ENCODE results near the gene LIX1L.

LIX1L gene

DNA sequence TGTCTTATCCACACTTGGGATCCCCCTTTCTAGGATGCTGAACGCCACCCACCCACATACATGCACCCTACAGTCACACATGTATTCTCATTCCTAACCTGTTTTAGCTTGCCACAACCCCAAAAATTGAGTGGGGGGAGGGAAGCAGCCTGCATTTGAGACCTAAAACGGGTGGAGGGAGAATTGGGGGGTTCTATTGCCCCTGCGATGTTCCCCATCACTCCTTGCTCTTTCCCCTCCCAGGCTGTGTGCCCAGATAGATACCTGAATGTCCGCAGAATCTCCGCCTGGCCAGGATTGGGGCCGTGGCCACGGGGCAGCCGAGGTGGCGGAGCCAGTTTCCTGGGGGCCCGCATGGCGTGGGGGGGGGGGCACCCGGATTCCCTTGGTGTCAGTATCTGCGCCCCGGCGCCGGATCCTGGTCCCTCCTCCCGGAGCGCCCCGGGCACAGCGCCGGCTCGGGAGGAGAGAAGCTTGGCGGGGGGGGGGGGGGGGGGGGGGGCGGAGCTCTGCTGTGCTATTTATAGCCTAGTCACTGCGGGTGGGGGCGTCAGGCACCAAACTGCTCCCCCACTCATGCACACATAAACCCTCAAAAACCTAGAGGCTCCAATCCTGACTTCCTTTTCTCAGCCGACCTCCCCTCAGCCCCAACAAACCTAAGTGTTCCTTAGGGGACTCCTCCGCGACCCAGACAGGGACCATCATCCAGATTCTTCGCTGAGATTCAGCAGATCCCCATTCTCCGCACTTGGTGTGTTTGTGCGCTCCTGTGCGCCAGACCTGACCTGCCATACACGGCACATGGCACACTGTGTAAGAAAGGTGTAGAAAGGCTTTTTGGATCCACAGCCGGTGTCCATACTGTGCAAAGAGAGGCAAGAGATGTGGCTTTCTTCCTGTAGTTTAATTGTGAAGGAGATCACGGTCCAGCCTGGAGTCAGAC, 4.6 kb upstream of the LIX1L start:
- no peaks in the 10 kb centered on the region for H3K36me3 ChIP-seq (ENCODE audit: insufficient read depth)
- H3K4me3 ChIP-seq (IDR thresholded peaks at IDR 0.05; ENCODE audit: insufficient read depth, low read depth, low read length): no peak overlapping the region
- H3K4me1 ChIP-seq (ENCODE audit: low read depth, poor library complexity, severe bottlenecking): peaks cover 32% of the 10 kb centered on the region
- H4K20me1 ChIP-seq (ENCODE audit: insufficient read depth): no peaks in the 10 kb centered on the region
- H3K9ac ChIP-seq: no peak overlapping the region
- H3K27me3 ChIP-seq (ENCODE audit: insufficient read depth, low read depth): no peaks in the 10 kb centered on the region
- no peak overlapping the region for H3K27ac ChIP-seq
- no peaks in the 10 kb centered on the region for H3K79me2 ChIP-seq (ENCODE audit: insufficient read depth, low read depth)
- H2AFZ ChIP-seq (ENCODE audit: low read depth): peak overlapping the region; percentile 8; the same call in 1 of the 2 replicates
- H3K4me2 ChIP-seq: no peak overlapping the region
- TF ChIP-seq, protein P1, sequence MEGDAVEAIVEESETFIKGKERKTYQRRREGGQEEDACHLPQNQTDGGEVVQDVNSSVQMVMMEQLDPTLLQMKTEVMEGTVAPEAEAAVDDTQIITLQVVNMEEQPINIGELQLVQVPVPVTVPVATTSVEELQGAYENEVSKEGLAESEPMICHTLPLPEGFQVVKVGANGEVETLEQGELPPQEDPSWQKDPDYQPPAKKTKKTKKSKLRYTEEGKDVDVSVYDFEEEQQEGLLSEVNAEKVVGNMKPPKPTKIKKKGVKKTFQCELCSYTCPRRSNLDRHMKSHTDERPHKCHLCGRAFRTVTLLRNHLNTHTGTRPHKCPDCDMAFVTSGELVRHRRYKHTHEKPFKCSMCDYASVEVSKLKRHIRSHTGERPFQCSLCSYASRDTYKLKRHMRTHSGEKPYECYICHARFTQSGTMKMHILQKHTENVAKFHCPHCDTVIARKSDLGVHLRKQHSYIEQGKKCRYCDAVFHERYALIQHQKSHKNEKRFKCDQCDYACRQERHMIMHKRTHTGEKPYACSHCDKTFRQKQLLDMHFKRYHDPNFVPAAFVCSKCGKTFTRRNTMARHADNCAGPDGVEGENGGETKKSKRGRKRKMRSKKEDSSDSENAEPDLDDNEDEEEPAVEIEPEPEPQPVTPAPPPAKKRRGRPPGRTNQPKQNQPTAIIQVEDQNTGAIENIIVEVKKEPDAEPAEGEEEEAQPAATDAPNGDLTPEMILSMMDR (conservative IDR thresholded peaks at IDR 0.05; ENCODE audit: low read depth, low read length): no peak

DNA sequence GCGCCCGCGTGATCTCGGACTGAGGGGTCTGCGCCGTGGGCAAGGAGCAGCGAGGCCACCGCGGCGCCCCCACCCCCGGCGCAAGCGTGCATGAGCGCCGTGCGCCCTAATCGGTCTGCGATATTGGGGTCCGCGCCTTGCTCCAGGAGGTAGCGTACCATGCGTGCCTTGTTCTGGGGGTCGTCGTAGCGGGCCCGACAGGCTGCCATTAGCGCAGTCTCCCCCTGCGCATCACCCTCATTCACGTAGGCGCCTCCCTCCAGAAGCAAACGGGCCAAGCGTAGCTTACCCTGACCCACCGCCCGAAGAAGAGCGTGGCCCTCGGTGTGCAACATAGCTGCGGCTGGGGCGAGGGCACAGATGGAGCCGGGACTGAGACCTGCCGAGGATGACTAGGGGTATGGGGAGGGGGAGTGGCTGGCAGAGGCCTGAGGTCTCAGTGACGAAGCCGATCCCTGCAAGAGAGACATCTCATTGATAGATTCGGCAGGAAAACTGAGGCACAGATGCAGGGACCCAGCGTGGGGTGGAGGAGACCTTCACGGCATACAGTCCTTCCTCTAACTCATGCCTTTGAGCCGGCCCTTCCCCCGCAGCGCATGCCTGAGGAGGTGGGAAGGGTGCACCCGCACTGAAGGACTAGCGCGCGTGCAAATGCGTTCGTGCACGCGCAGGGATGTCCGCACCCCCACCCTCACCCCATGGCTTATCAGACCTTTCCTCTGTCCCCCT, 3.8 kb upstream of the LIX1L start:
- no peaks in the 10 kb centered on the region for H4K20me1 ChIP-seq (ENCODE audit: insufficient read depth)
- peak overlapping the region; percentile 8; the same call in 1 of the 2 replicates for H2AFZ ChIP-seq (ENCODE audit: low read depth)
- TF ChIP-seq, protein P1 (conservative IDR thresholded peaks at IDR 0.05; ENCODE audit: low read depth, low read length): no peak
- peaks cover 39% of the 10 kb centered on the region for H3K4me1 ChIP-seq (ENCODE audit: low read depth, poor library complexity, severe bottlenecking)
- no peak overlapping the region for H3K4me2 ChIP-seq
- no peak overlapping the region for H3K27ac ChIP-seq
- H3K27me3 ChIP-seq (ENCODE audit: insufficient read depth, low read depth): no peaks in the 10 kb centered on the region
- H3K36me3 ChIP-seq (ENCODE audit: insufficient read depth): no peaks in the 10 kb centered on the region
- no peak overlapping the region for H3K4me3 ChIP-seq (IDR thresholded peaks at IDR 0.05; ENCODE audit: insufficient read depth, low read depth, low read length)
- H3K79me2 ChIP-seq (ENCODE audit: insufficient read depth, low read depth): peaks cover 4% of the 10 kb centered on the region; the same call in 1 of the 2 replicates
- no peak overlapping the region for H3K9ac ChIP-seq

DNA sequence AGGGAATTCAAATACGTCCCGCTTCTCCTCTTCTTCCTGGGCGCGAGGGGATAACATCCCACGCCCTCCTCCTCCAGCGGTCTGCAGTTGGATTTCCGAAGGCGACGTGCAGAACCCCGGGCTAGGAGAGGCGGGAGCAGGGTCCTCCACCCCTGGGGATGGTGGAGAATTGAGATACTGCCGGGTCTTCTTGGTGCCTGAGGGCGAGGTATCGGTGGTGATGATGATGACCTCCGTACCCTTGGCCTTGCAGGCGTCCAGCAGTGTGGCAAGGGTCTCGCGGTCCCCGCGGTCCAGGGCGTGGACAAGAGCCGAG, 3.2 kb upstream of the LIX1L start:
- Histone ChIP-seq H3K9ac (no peak overlapping the region), H3K27me3 (ENCODE audit: insufficient read depth, low read depth) (no peaks in the 10 kb centered on the region), H3K4me2 (no peak overlapping the region), H3K4me1 (ENCODE audit: low read depth, poor library complexity, severe bottlenecking) (peaks cover 44% of the 10 kb centered on the region), H2AFZ (ENCODE audit: low read depth) (no peak overlapping the region), H3K36me3 (ENCODE audit: insufficient read depth) (no peaks in the 10 kb centered on the region), H3K4me3 (IDR thresholded peaks at IDR 0.05; ENCODE audit: insufficient read depth, low read depth, low read length) (no peak overlapping the region), H3K79me2 (ENCODE audit: insufficient read depth, low read depth) (peaks cover 4% of the 10 kb centered on the region; the same call in 1 of the 2 replicates), H4K20me1 (ENCODE audit: insufficient read depth) (no peaks in the 10 kb centered on the region), H3K27ac (no peak overlapping the region)
- TF ChIP-seq, protein P1 (conservative IDR thresholded peaks at IDR 0.05; ENCODE audit: low read depth, low read length): no peak

DNA sequence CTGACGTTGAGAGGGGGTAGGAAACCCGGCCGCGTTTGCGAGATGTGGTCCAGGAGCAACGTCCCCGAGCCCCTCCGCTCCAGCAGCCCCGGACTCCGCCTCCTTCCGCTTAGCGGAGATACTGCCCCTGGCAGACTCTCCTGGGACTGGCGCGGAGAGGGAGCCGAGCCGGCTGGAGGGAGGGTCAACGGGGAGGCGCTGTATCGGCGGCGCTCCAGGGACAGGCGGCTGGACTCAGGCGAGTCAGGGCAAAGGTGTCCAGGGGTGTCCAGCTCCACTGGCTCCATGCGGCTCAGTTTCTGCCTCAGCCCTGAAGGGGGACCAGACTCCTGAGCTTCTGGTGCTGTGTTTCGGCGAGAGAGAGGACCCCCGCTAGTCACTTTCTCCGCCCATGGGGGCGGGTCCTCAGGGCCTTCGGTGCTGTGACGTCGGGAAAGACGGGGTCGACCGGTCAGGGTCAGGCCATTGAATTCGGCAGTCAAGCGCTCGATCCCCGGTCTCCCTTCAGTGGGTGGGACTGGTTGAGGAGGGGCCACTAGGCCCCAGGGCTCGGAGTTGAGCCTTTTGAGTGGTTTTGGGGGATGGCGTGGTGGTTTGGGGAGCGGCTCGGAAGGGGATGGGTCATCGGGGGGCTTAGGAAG, 2.8 kb upstream of the LIX1L start:
- Histone ChIP-seq H3K27me3 (ENCODE audit: insufficient read depth, low read depth) (no peaks in the 10 kb centered on the region), H3K36me3 (ENCODE audit: insufficient read depth) (no peaks in the 10 kb centered on the region), H3K4me1 (ENCODE audit: low read depth, poor library complexity, severe bottlenecking) (peaks cover 46% of the 10 kb centered on the region), H3K4me3 (IDR thresholded peaks at IDR 0.05; ENCODE audit: insufficient read depth, low read depth, low read length) (no peak overlapping the region), H3K79me2 (ENCODE audit: insufficient read depth, low read depth) (peaks cover 4% of the 10 kb centered on the region; the same call in 1 of the 2 replicates), H4K20me1 (ENCODE audit: insufficient read depth) (no peaks in the 10 kb centered on the region), H2AFZ (ENCODE audit: low read depth) (no peak overlapping the region), H3K27ac (no peak overlapping the region), H3K9ac (no peak overlapping the region), H3K4me2 (no peak overlapping the region)
- TF ChIP-seq, protein P1 (conservative IDR thresholded peaks at IDR 0.05; ENCODE audit: low read depth, low read length): no peak

Data from KMS-11 (cell line).